Fibroblast of gingiva (primary cell): ENCODE measurements around the gene NINL.
"Not testable (repeated sequence)": the region's sequence is repeated elsewhere in the genome, so short reads cannot be mapped to it uniquely, and the experiment has no call there.

Experiments
- DNase-seq: peaks from one replicate; pipeline ENCODE4 v3.0.0-alpha.2; 2011; ENCODE audit warnings: low read depth

NINL gene

GRCh38 chr20:25592135-25592852 is 7.0 kb upstream of the NINL start:
- DNase-seq: peak; percentile 20

GRCh38 chr20:25590778-25591177 is 5.4 kb upstream of the NINL start:
- DNase-seq: not testable (repeated sequence)

DNA sequence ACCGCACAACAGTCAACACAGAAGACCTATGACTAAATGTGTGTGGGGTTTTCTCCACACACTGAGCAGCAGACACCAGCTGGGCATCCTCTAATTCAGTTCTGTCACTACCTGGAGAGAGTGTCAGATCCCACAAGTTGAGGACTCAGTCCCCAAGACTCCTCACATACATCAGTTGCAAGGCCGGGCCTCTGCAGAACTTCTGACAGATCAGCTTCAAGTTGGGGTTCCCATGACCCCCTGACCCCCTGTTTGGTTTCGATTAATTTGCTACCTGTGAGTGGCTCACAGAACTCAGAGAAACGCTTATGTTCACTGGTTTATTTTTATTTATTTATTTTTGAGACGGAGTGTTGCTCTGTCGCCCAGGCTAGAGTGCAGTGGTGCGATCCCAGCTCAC is 3.2 kb upstream of the NINL start:
- DNase-seq: no peak

DNA sequence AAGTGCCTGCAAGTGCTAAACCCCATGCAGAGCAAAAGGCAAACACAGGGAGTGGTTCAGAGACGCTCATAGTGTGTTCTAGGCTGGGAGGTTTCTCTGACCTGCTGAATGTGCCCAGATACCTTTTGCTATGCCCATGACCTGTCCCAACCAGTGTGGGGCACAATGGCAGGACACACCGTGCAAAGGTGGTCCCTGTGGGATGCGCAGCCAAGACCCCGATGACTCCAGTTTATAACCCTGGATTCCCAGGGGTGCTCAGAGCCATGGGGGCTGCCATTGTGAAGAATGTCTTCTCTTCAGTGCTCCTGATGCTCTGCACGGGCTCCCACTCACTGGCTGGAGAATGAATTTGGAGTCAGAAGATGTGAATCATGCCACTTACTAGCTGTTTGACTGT is 2.2 kb upstream of the NINL start:
- DNase-seq: no peak

GRCh38 chr20:25586877-25587276 is 1.5 kb upstream of the NINL start:
- DNase-seq: no peak

- not testable (repeated sequence) for DNase-seq
Measured at GRCh38 chr20:25583607-25584006, 1.7 kb downstream of the NINL start.

GRCh38 chr20:25580711-25581110 is 4.6 kb downstream of the NINL start:
- peak; percentile 38 for DNase-seq

DNA sequence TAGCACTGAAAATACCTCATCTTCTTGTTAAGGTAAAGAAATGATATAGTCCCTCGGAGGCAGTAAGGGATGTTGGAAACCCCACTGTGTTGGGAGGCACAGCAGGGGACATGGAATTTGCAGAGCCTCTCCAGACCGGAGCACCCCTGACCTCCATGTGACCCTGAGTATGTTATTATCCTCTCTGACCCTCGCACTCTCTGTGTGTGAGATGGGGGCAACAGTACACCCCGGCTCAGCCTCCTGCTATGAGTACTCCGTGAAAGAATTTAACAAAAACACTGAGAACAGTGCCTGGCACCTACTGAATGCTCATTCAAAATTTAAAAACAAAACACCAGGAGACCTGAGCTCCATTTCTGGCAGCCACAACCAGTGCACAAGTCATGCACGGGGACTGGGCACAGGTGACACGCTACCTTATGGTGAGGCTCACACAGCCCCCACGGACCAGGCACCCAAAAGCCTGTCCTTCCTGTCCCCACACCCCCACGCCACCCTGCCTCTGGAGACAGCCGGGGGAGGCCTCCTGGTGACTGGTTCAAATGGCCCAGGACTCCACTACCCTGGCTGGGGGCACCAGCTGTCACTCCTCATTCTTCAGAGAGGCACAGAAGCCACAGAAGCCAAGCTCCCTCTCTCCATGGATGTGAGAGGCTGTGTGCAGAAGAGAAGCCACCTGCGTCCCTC is 6.1 kb downstream of the NINL start:
- DNase-seq: no peak

DNA sequence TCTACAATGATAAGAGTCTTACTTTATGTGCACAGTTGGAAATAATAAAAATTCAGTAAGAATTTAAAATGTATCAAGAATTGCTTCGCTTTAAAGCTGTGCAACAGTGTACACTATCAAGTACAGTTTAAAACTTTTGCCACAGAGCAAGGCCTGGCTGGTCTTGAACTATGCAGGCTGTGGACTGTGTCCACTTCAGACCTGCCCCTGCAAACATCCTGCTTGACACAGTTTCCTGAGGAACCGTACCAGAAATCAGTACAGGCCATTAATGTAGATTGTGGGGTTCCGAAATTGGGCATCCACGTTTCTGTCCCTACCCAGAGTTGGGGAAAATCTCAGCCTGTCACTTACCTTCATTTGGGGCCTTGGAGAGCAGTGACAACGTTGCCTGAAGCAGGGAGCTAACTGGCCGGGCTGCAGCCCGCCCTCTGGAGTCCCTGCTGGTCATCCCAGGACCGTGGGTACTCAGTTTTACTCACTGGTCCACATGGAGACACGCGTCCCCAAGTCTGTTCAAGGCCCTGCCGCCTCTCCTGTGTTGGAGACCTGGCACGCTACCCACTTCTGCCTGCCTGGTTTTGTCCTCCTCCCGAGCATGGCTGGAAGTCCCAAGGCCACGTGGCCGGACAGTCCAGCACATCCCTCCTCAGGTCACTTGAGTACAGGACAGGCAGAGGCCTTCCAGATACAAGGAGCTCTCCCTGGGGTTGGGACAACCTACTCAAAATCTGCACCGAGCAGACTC is 8.4 kb downstream of the NINL start:
- no peak for DNase-seq

DNA sequence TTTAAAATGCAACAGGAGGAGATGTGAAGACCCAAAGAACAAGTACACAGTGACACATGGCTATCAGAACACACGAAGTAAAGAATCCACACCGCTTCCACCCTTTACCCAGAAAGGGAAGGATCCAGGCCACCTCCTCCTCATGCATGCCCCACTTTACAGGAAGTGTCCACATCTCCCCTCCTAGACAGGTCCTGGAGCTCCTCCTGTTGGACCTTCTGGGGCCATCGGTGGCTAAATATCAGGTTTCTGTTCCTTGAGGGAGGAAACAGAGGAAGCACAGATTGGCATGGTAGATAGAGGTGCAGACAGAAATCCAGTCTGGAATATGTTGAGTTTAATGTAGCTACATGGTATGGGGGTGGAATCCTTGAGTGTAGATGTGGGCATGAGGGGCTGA is 10.9 kb downstream of the NINL start:
- peak; percentile 72 for DNase-seq

- peak; percentile 79 for DNase-seq
Measured at GRCh38 chr20:25573288-25574251, 11.8 kb downstream of the NINL start.

GRCh38 chr20:25571817-25572216 is 13.5 kb downstream of the NINL start:
- no peak for DNase-seq

- no peak for DNase-seq
Measured at GRCh38 chr20:25571240-25571639, 14.1 kb downstream of the NINL start.

GRCh38 chr20:25570148-25570530 is 15.2 kb downstream of the NINL start:
- no peak for DNase-seq

DNA sequence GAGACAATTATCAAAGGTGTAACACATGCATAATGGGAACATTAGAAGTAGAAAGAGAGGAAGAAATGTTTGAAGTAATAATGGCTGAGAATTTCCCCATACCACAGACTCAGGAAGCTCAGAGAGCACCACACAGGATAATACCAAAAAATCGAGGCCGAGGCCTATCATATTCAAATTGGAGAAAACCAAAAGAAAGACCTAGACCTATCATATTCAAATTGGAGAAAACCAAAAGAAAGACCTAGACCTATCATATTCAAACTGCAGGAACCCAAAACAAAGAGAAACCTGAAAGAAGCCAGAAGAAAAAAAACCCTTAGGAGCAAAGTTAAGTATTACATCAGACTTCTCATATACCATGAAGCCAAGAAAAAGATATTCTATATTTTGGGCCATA is 18.0 kb downstream of the NINL start:
- DNase-seq: no peak

DNA sequence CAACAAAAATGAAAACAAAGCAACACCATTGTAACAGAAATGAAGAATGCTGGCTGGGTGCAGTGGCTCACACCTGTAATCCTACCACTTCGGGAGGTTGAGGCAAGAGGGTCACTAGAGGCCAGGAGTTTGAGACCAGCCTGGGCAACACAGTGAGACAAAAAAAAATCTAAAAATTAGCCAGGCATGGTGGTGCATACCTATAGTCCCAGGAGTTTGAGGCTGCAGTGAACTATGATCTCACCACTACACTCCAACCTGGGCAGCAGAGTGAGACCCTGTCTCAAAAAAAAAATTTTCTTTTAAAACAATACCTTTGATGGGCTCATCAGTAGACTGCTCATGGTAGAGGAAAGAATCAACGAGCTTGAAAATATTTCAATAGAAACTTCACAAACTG is 18.5 kb downstream of the NINL start:
- DNase-seq: no peak

DNA sequence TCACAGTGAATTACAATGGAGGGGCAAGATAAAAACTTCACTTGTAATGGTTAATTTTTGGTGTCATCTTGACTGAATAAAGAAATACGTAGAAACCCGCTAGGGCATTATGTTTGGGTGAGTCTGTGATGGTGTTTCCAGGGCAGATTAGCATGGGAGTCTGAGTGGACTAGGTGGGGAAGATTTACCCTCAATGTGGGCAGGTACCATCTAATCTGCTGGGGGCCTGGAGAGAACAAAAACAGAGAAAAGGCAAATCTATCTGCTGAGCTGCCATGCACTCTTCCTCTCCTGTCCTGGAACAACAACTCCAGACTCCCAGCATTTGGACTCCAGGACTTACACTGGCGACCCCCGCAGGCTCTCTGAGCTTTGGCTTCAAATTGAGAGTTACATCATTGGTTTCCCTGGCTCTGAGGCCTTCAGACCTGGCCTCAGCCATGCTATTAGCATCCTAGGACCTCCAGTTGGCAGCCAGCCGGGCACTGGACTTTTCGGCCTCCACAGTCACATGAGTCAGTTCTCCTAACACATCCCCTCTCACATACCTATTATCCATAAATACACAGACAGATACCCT is 19.7 kb downstream of the NINL start:
- no peak for DNase-seq

GRCh38 chr20:25563876-25564275 is 21.5 kb downstream of the NINL start:
- no peak for DNase-seq

GRCh38 chr20:25563362-25563761 is 22.0 kb downstream of the NINL start:
- DNase-seq: no peak

DNA sequence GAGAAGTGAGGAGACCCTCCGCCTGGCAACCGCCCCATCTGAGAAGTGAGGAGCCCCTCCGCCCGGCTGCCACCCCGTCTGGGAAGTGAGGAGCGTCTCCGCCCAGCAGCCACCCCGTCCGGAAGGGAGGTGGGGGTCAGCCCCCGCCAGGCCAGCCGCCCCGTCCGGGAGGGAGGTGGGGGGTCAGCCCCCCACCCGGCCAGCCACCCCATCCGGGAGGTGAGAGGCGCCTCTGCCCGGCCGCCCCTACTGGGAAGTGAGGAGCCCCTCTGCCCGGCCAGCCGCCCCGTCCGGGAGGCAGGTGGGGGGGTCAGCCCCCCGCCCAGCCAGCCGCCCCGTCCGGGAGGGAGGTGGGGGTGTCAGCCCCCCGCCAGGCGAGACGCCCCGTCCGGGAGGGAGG is 23.6 kb downstream of the NINL start:
- not testable (repeated sequence) for DNase-seq

DNA sequence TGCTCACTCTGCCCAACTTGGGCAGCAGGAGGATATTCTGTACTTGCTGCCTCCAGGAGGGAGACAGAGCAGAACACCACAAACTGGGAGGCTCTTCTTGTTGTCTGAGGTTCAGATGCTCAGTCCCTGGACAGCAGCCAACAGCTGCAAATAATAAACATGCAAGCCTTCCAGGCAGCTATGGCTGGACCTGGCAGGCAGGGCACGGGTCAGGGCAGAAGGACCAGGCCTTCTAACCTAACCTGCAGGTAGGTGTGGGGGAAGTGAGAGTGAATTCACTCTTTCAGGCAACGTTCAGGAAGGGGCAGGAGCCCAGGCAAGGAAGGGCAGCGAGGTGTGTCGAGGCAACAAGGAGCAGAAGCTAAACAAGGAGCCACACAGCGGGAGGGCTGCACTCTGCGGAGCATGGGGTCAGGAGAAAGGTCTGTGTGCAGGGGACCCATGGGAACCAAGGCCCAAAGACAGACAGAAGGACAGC is 31.5 kb downstream of the NINL start:
- peak; percentile 91 for DNase-seq
